Gastroesophageal sphincter (tissue), 4 donors: Measurements from ENCODE around the gene GRID1. TPM values are rescaled to one million over a fixed set of nuclear protein-coding genes. Genes with fewer than 3 reads are reported as not detected.

Experiments used
- ATAC-seq: fragments of 150-250 bp; one replicate; pipeline ENCODE4 v1.9.1; 2016; ENCODE audit warnings: mild to moderate bottlenecking, moderate library complexity
- H3K27ac ChIP-seq, 4 donors: fragments of 200-600 bp; sonication (generic) in 3 of 4; 1 replicate in 3 of 4; 2 replicates in 1 of 4; pipeline ENCODE4 v1.5.1; 2016 to 2019
- H3K27me3 ChIP-seq: fragments of 200-600 bp; sonication (generic); one replicate; pipeline ENCODE4 v1.5.1; 2019
- H3K36me3 ChIP-seq, 2 donors: fragments of 200-600 bp; sonication (generic); one replicate each; pipeline ENCODE4 v1.5.1; 2019; ENCODE audit warnings: control low read depth in 1 of 2
- H3K4me1 ChIP-seq, 3 donors: fragments of 200-600 bp; sonication (generic); 1 replicate in 2 of 3; 2 replicates in 1 of 3; pipeline ENCODE4 v1.5.1; 2016 to 2019; ENCODE audit warnings: control low read depth in 2 of 3
- H3K4me3 ChIP-seq, 2 donors: fragments of 200-600 bp; sonication (generic); one replicate each; pipeline ENCODE4 v1.5.1; 2019; ENCODE audit warnings: mild to moderate bottlenecking in 1 of 2, moderate library complexity in 1 of 2
- H3K9me3 ChIP-seq, 3 donors: fragments of 200-600 bp; sonication (generic); one replicate each; pipeline ENCODE4 v1.5.1; 2017 to 2019; ENCODE audit warnings: control low read depth in 2 of 3
- EP300 ChIP-seq: sonication (generic); formaldehyde crosslinking; IDR thresholded peaks from one replicate; pipeline ENCODE4 v1.6.1; 2017; ENCODE audit warnings: antibody characterized with exemption, mild to moderate bottlenecking
- POLR2A ChIP-seq, 2 donors: fragments of 450-650 bp; IDR thresholded peaks; one replicate each; pipeline ENCODE4 v1.6.1; 2017; ENCODE audit warnings: antibody characterized with exemption in 2 of 2, mild to moderate bottlenecking in 2 of 2, moderate library complexity in 1 of 2
- POLR2AphosphoS5 ChIP-seq: sonication (generic); formaldehyde crosslinking; IDR thresholded peaks from one replicate; pipeline ENCODE4 v1.6.1; 2017; ENCODE audit warnings: antibody characterized with exemption
- WGBS, 2 donors: methylation state at CpG; one replicate each; pipeline ENCODE4 v1.1.5; 2018; ENCODE audit warnings: low coverage in 1 of 2; 5-methylcytosine and 5-hydroxymethylcytosine counted together
- total RNA-seq, 4 donors: library from RNA; depleted of rRNA; stranded (reverse); fragments of >200 nt; gene quantifications; one replicate each; pipeline ENCODE4 v1.1.0, GENCODE V29; 2016
- TF ChIP-seq, protein P1 (sequence below), 4 experiments: fragments of 200-600 bp in 2 of 4; fragments of 450-650 bp in 2 of 4; sonication (generic) in 1 of 4; IDR thresholded peaks; one replicate each; pipeline ENCODE4 v1.5.1; 2017 to 2019; ENCODE audit warnings: antibody characterized with exemption in 4 of 4, mild to moderate bottlenecking in 2 of 4, moderate library complexity in 2 of 4

GRID1 gene
- total RNA-seq, 4 donors from 2014 or later = 1.2 to 2.7 (median 1.7) TPM

DNA sequence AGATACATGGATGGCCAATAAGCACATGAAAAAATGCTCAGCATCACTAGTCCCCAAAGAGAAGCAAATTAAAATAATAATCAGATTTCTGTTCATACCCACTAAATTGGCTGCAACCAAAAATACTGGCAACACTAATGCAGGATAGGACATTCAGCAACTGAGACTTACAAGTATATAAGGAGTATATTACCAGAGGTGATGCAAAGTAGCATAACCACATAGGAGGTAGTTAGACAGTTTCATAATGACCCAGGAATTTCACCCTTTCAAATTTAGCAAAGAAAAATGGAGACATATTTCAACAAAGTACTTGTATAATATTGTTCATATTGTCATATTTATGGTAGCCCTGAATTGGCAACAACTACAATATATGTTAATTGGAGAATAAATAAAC lies 727.8 kb downstream of the GRID1 start:
- no peaks in the 10 kb centered on the region for H3K27me3 ChIP-seq
- H3K9me3 ChIP-seq = no peaks in the 10 kb centered on the region
- no peak overlapping the region for H3K4me3 ChIP-seq
- no peaks in the 10 kb centered on the region for H3K36me3 ChIP-seq
- no peak for ATAC-seq
- TF ChIP-seq POLR2A (IDR thresholded peaks at IDR 0.05) = no peak
- no peak for TF ChIP-seq EP300
- TF ChIP-seq, protein P1, sequence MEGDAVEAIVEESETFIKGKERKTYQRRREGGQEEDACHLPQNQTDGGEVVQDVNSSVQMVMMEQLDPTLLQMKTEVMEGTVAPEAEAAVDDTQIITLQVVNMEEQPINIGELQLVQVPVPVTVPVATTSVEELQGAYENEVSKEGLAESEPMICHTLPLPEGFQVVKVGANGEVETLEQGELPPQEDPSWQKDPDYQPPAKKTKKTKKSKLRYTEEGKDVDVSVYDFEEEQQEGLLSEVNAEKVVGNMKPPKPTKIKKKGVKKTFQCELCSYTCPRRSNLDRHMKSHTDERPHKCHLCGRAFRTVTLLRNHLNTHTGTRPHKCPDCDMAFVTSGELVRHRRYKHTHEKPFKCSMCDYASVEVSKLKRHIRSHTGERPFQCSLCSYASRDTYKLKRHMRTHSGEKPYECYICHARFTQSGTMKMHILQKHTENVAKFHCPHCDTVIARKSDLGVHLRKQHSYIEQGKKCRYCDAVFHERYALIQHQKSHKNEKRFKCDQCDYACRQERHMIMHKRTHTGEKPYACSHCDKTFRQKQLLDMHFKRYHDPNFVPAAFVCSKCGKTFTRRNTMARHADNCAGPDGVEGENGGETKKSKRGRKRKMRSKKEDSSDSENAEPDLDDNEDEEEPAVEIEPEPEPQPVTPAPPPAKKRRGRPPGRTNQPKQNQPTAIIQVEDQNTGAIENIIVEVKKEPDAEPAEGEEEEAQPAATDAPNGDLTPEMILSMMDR (IDR thresholded peaks at IDR 0.05) = no peak
- no peak for TF ChIP-seq POLR2AphosphoS5
- H3K27ac ChIP-seq = no peak overlapping the region
- H3K4me1 ChIP-seq = no peaks in the 10 kb centered on the region

- 71 to 78% methylated on average over 5 of the region's 5 CpGs for WGBS, 2 donors
- H3K36me3 ChIP-seq = no peaks in the 10 kb centered on the region
- no peaks in the 10 kb centered on the region for H3K4me1 ChIP-seq
- H3K9me3 ChIP-seq = no peaks in the 10 kb centered on the region
- TF ChIP-seq POLR2AphosphoS5 (no peak), POLR2A (IDR thresholded peaks at IDR 0.05) (no peak), EP300 (no peak)
- TF ChIP-seq, protein P1 (IDR thresholded peaks at IDR 0.05) = no peak
- H3K27me3 ChIP-seq = no peaks in the 10 kb centered on the region
- no peak overlapping the region for H3K4me3 ChIP-seq
- H3K27ac ChIP-seq = no peak overlapping the region
- no peak for ATAC-seq
These were observed 730.9 kb downstream of the GRID1 start for GRCh38 chr10:85635650-85636049.

DNA sequence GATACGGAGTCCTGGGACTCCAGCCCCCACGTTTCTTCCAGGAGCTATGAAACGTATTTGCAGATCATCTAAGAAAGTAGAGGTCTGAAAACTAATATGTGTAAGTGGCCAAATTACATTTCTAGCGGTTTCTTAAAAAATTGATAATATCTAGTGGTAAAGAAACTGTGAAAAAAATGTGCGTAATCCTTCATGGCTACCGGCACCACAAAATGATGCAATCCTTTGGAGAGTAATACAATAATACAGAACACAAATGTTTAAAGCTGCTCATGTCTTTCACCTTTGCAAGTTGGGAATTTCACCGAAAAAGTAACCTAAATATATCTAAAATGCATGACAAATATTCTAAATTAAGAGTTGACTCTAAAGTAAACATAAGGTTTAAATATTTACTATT lies 742.1 kb downstream of the GRID1 start:
- H3K9me3 ChIP-seq = no peaks in the 10 kb centered on the region
- H3K36me3 ChIP-seq = no peaks in the 10 kb centered on the region
- H3K27me3 ChIP-seq = no peaks in the 10 kb centered on the region
- H3K4me1 ChIP-seq = no peaks in the 10 kb centered on the region
- TF ChIP-seq POLR2A (IDR thresholded peaks at IDR 0.05) (no peak), POLR2AphosphoS5 (no peak), EP300 (no peak)
- H3K4me3 ChIP-seq = no peak overlapping the region
- 71 to 75% methylated on average over 4 to 7 of the region's 7 CpGs for WGBS, 2 donors
- H3K27ac ChIP-seq = no peak overlapping the region
- no peak for ATAC-seq

- H3K27ac ChIP-seq = no peak overlapping the region
- TF ChIP-seq POLR2AphosphoS5 (no peak), EP300 (no peak), POLR2A (IDR thresholded peaks at IDR 0.05) (no peak)
- TF ChIP-seq, protein P1 (IDR thresholded peaks at IDR 0.05) = no peak
- H3K4me1 ChIP-seq = no peaks in the 10 kb centered on the region
- ATAC-seq = no peak
- H3K9me3 ChIP-seq = no peaks in the 10 kb centered on the region
- no peaks in the 10 kb centered on the region for H3K36me3 ChIP-seq
- no peak overlapping the region for H3K4me3 ChIP-seq
- no peaks in the 10 kb centered on the region for H3K27me3 ChIP-seq
These were observed 742.8 kb downstream of the GRID1 start for GRCh38 chr10:85623758-85624157.

DNA sequence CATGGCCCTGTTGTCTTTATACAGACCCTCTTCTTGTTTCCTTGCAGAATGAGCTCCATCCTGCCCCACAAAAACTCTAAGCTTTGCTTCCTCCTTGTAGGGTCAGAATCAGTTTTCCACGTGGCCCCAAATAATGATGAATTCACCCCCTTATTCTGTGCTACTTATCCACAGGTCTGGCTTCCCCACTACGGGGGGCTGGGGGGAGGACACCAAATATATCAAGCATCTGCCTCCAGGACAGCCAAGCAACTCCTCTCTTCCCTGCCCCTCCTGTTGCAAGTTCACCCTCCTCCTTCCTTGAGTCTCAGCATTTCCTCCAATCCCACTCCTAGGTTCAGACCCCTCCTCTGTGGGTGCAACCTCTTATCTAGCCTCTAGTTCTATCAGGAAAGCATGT lies 743.3 kb downstream of the GRID1 start:
- Histone ChIP-seq H3K27ac (no peak overlapping the region), H3K4me1 (no peaks in the 10 kb centered on the region), H3K27me3 (no peaks in the 10 kb centered on the region), H3K36me3 (no peaks in the 10 kb centered on the region), H3K9me3 (no peaks in the 10 kb centered on the region), H3K4me3 (no peak overlapping the region)
- no peak for ATAC-seq
- TF ChIP-seq, protein P1 (IDR thresholded peaks at IDR 0.05) = no peak
- TF ChIP-seq POLR2A (IDR thresholded peaks at IDR 0.05) = no peak
- TF ChIP-seq POLR2AphosphoS5 = no peak
- TF ChIP-seq EP300 = no peak
- WGBS, 2 donors = 39 to 83% methylated on average over 1 to 2 of the region's 2 CpGs
